Measurements from ENCODE around the gene SGK1.
A peak's percentile ranks its signal among the peaks of the same experiment; 100 is the strongest.
"Not testable (repeated sequence)": the region's sequence is repeated elsewhere in the genome, so short reads cannot be mapped to it uniquely, and the experiment has no call there.

SGK1 gene

DNA sequence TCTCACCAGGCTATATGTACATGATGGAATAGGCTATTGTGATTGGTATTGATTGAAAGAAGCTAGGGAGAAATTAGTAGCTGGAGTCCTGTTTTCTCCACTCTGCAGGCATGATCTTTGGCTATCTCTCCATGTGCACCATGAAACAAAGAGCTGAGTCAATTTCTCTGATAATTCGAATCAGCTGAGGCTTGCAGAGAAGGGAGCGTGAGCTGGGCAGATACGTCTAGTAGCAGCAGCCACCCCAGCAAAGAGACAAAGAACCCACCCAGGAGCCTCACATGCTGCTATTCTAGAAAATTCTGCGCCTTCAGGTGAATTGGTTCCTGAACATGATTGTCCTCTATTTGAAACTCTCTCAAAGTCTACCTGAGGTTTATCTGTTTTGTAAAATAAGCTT, 6.9 kb upstream of the SGK1 start:
- Histone ChIP-seq H3K4me3 (ENCODE audit: low read length) (no peak overlapping the region), H3K4me2 (ENCODE audit: low read length) (no peak overlapping the region), H3K36me3 (ENCODE audit: insufficient read depth, low read length) (no peaks in the 10 kb centered on the region), H3K9ac (ENCODE audit: low read depth, low read length) (no peak overlapping the region), H3K9me3 (replicated peaks; ENCODE audit: low read length) (no peaks in the 10 kb centered on the region), H3K4me1 (ENCODE audit: control insufficient read depth, insufficient read depth, low read length) (no peaks in the 10 kb centered on the region), H3K27me3 (ENCODE audit: control insufficient read depth, insufficient read depth, low read length) (no peaks in the 10 kb centered on the region)

DNA sequence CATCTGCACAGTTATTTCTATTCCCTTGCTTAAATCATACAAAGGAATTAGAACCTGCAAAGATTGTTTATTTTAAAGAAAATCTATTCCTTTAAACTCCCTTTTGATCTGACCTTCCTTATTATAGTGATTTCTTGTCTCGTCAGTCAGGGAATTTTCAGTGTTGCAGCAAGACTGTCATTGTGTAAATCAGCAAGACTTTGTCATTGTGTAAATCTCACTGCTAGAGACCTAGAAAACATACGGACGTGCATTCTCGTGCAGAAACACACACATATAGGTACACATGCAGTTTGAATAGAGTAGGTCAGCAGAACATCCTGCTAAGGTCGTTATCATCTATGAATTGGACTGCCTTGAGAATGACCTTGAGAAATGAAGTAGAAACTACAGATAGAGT, 6.2 kb upstream of the SGK1 start:
- no peak overlapping the region for H3K4me3 ChIP-seq (ENCODE audit: low read length)
- H3K27me3 ChIP-seq (ENCODE audit: control insufficient read depth, insufficient read depth, low read length): no peaks in the 10 kb centered on the region
- H3K9ac ChIP-seq (ENCODE audit: low read depth, low read length): no peak overlapping the region
- H3K9me3 ChIP-seq (replicated peaks; ENCODE audit: low read length): no peaks in the 10 kb centered on the region
- no peak overlapping the region for H3K4me2 ChIP-seq (ENCODE audit: low read length)
- H3K36me3 ChIP-seq (ENCODE audit: insufficient read depth, low read length): no peaks in the 10 kb centered on the region
- H3K4me1 ChIP-seq (ENCODE audit: control insufficient read depth, insufficient read depth, low read length): no peaks in the 10 kb centered on the region

DNA sequence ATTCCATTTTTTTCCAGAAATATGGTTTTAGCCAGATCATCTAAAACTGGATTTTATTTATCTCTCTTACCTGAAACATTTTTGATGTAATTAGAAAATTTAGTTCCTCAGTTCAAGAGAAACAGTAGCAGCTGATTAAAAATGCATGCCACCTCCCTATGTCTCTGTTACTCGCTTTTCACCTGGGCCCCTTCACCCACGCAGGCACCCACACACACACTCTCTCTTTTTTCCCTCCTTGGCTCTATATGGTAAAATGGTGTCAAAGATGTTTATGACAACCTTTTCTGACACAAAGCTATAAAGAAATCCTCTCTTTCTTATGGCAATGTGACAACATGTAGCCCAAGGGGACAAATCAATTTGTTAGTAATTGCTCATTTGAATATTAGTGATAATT, 5.8 kb upstream of the SGK1 start:
- H3K4me2 ChIP-seq (ENCODE audit: low read length): no peak overlapping the region

DNA sequence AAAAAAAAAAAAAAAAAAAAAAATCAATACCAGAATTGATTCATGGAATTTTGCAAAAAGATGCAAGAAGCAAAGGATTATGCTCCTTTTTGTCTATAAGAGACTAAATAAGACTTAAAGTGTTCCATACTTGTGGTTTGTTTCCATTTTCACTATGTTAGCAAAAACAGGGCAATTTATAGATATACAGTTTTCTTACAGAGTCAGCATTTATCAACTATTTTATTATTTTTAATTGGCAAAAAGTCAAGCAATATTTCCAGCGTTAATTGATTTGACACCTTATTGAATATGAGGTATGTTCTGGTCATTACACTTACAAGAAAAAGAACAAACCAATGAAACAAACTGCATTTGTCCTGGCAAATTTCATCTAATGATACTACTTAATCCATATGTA, 5.4 kb upstream of the SGK1 start:
- H3K9me3 ChIP-seq (replicated peaks; ENCODE audit: low read length): no peaks in the 10 kb centered on the region
- H3K4me3 ChIP-seq (ENCODE audit: low read length): no peak overlapping the region
- no peaks in the 10 kb centered on the region for H3K36me3 ChIP-seq (ENCODE audit: insufficient read depth, low read length)
- no peak overlapping the region for H3K4me2 ChIP-seq (ENCODE audit: low read length)
- no peaks in the 10 kb centered on the region for H3K4me1 ChIP-seq (ENCODE audit: control insufficient read depth, insufficient read depth, low read length)
- H3K27me3 ChIP-seq (ENCODE audit: control insufficient read depth, insufficient read depth, low read length): no peaks in the 10 kb centered on the region
- H3K9ac ChIP-seq (ENCODE audit: low read depth, low read length): no peak overlapping the region

More for the DNA sequence above, 5.8 kb upstream of the SGK1 start:
- Histone ChIP-seq H3K36me3 (ENCODE audit: insufficient read depth, low read length) (no peaks in the 10 kb centered on the region), H3K27me3 (ENCODE audit: control insufficient read depth, insufficient read depth, low read length) (no peaks in the 10 kb centered on the region), H3K4me1 (ENCODE audit: control insufficient read depth, insufficient read depth, low read length) (no peaks in the 10 kb centered on the region), H3K4me3 (ENCODE audit: low read length) (no peak overlapping the region), H3K9me3 (replicated peaks; ENCODE audit: low read length) (no peaks in the 10 kb centered on the region), H3K9ac (ENCODE audit: low read depth, low read length) (no peak overlapping the region)

DNA sequence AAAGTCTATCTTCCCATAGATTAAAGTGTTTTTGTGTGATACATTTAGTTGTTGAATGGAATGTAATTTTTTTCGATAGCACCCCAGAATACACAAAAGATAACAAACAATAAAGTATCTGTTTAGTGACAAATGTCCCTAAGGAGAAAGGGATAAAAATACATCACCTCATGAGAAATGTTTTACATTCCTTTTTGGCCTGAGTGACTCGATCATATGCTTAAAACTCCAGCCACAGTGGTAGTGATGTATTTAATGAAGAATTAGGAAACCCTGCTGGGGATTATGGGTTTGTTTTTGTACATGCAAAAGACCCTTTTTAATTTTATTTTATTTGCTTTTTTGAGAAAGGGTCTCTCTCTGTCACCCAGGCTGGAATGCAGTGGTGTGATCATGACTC, 4.3 kb upstream of the SGK1 start:
- Histone ChIP-seq H3K4me1 (ENCODE audit: control insufficient read depth, insufficient read depth, low read length) (peaks cover 2% of the 10 kb centered on the region), H3K4me2 (ENCODE audit: low read length) (no peak overlapping the region), H3K36me3 (ENCODE audit: insufficient read depth, low read length) (no peaks in the 10 kb centered on the region), H3K9me3 (replicated peaks; ENCODE audit: low read length) (no peaks in the 10 kb centered on the region), H3K4me3 (ENCODE audit: low read length) (no peak overlapping the region), H3K27me3 (ENCODE audit: control insufficient read depth, insufficient read depth, low read length) (peaks cover 4% of the 10 kb centered on the region), H3K9ac (ENCODE audit: low read depth, low read length) (no peak overlapping the region)

DNA sequence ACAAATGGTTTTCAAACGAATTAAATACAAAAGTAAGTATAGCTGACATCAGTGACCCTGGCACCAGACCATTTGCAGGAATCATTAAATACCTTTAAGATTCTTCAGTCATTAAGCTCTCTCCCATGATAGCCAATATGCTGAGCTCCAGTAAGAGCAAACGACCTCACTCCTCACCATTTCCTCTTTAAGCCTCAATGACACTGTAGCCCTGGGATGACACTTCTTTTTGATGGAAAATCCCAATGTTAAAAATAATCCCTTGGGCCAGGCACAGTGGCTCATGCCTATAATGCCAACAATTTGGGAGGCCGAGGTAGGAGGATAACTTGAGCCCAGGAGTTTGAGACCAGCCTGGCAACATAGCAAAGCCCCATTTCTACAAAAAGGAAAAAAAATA, 3.3 kb upstream of the SGK1 start:
- Histone ChIP-seq H3K36me3 (ENCODE audit: insufficient read depth, low read length) (no peaks in the 10 kb centered on the region), H3K4me1 (ENCODE audit: control insufficient read depth, insufficient read depth, low read length) (peaks cover 2% of the 10 kb centered on the region), H3K4me2 (ENCODE audit: low read length) (no peak overlapping the region)

DNA sequence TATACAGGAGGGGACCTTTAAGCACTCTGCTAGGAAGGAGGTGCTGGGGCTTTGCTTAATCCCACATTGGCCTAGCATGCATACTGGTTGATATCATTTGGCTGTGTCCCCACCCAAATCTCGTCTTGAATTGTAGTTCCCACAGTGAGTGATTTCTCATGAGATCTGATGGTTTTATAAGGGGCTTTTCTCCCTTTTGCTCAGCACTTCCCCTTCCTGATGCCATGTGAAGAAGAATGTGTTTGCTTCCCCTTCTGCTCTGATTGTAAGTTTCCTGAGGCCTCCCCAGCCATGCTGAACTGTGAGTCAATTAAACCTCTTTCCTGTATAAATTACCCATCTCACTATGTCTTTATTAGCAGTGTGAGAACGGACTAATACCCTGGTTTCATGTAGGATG, 1.8 kb upstream of the SGK1 start:
- not testable (repeated sequence) for H3K27me3 ChIP-seq (ENCODE audit: control insufficient read depth, insufficient read depth, low read length); H3K36me3 ChIP-seq (ENCODE audit: insufficient read depth, low read length); H3K4me3 ChIP-seq (ENCODE audit: low read length); H3K4me1 ChIP-seq (ENCODE audit: control insufficient read depth, insufficient read depth, low read length); H3K9me3 ChIP-seq (replicated peaks; ENCODE audit: low read length); H3K4me2 ChIP-seq (ENCODE audit: low read length); H3K9ac ChIP-seq (ENCODE audit: low read depth, low read length)

More for the DNA sequence above, 3.3 kb upstream of the SGK1 start:
- no peak overlapping the region for H3K4me3 ChIP-seq (ENCODE audit: low read length)
- peaks cover 5% of the 10 kb centered on the region for H3K27me3 ChIP-seq (ENCODE audit: control insufficient read depth, insufficient read depth, low read length)
- H3K9ac ChIP-seq (ENCODE audit: low read depth, low read length): no peak overlapping the region
- H3K9me3 ChIP-seq (replicated peaks; ENCODE audit: low read length): no peaks in the 10 kb centered on the region

DNA sequence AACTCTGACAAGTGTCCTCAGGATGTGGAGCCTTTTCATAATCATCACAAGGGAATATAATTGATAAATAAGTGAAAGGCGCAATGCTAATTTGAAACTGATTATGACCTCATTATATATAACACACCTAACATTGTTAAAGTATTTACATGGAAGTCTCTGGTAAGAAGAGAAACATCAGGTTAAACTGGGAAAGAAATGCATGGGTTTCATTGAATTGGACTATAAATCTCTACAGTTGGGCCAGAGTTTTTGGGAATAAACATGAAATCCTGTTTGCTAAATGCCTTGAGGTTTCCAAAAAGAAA, 1.0 kb upstream of the SGK1 start:
- H3K27me3 ChIP-seq (ENCODE audit: control insufficient read depth, insufficient read depth, low read length): peaks cover 5% of the 10 kb centered on the region
- no peak overlapping the region for H3K9ac ChIP-seq (ENCODE audit: low read depth, low read length)
- H3K36me3 ChIP-seq (ENCODE audit: insufficient read depth, low read length): no peaks in the 10 kb centered on the region
- H3K9me3 ChIP-seq (replicated peaks; ENCODE audit: low read length): no peaks in the 10 kb centered on the region
- peaks cover 2% of the 10 kb centered on the region for H3K4me1 ChIP-seq (ENCODE audit: control insufficient read depth, insufficient read depth, low read length)
- no peak overlapping the region for H3K4me2 ChIP-seq (ENCODE audit: low read length)
- H3K4me3 ChIP-seq (ENCODE audit: low read length): no peak overlapping the region

DNA sequence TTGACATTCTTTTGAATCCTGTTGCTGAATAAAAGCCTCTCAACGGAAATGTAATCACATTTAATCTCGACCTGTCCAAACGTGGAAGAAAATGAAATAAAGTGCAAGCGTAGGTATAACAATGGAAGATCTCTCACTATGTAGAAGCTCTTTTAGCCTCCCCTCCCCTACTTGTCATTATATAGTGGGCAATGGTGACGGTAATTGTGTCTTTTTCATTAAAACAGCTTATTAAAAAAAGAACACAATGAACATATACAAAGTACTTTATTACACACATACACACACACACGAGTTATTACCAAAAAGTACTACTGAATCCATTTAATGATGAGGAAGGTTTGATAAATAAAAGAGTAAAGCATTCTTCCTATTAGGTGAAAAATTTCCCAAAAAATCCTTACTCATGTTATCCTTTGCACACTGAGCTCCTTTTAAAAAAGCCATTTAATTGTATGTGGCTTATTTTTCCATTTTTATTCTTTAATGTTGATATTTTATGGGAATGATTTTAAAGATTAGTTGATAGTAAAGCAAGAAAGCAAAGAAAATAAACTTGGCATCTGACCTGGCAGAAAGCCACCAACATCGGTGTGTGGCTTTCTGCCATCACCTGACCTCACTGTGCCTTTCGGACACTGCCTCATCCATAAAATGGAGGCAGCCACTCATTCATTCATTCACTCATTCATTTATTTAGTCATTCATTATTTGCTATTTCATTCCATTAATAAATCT, 493 bp upstream of the SGK1 start:
- Histone ChIP-seq H3K36me3 (ENCODE audit: insufficient read depth, low read length) (no peaks in the 10 kb centered on the region), H3K9ac (ENCODE audit: low read depth, low read length) (peak overlapping the region; percentile 62), H3K4me3 (ENCODE audit: low read length) (no peak overlapping the region), H3K4me2 (ENCODE audit: low read length) (peak overlapping the region; percentile 85), H3K9me3 (replicated peaks; ENCODE audit: low read length) (no peaks in the 10 kb centered on the region), H3K4me1 (ENCODE audit: control insufficient read depth, insufficient read depth, low read length) (peaks cover 2% of the 10 kb centered on the region), H3K27me3 (ENCODE audit: control insufficient read depth, insufficient read depth, low read length) (peaks cover 5% of the 10 kb centered on the region)

DNA sequence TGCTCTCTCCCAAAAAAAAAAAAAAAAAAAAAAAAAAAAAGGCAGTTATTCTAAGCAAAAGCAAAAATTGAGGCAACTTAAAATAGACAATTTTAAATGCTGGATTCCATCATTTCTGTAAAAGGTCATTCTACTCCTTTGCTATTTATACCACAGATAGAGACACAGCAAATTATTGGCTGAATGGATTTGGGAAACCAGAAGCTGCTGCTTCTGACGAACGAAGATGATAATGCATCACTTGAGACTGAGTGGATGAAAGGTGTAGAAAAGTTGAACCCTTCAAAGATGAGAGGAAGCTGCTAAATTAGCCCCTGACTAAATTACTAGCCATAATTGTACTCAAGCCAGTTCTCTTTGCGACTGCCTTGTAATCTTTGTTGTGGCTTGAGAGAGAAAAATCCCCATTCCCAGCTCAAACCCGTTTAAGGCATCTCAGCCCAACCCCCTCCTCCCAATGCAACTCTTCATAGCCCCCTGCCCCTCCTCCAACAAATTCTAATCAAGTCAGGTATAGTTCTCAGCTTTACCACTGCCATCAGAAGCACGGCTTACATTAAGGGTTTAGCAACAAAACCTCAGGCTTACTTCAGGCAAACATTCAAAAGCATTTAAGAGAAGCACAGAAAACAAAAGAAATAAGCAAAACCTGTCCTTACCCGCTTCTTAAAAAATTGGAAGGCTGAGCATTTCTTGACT, 1.0 kb downstream of the SGK1 start:
- peak overlapping the region; percentile 77 for H3K4me3 ChIP-seq (ENCODE audit: low read length)
- H3K4me2 ChIP-seq (ENCODE audit: low read length): peak overlapping the region; percentile 85
- H3K9me3 ChIP-seq (replicated peaks; ENCODE audit: low read length): no peaks in the 10 kb centered on the region
- no peak overlapping the region for H3K9ac ChIP-seq (ENCODE audit: low read depth, low read length)
- H3K36me3 ChIP-seq (ENCODE audit: insufficient read depth, low read length): no peaks in the 10 kb centered on the region
- peaks cover 5% of the 10 kb centered on the region for H3K27me3 ChIP-seq (ENCODE audit: control insufficient read depth, insufficient read depth, low read length)
- H3K4me1 ChIP-seq (ENCODE audit: control insufficient read depth, insufficient read depth, low read length): peaks cover 2% of the 10 kb centered on the region

DNA sequence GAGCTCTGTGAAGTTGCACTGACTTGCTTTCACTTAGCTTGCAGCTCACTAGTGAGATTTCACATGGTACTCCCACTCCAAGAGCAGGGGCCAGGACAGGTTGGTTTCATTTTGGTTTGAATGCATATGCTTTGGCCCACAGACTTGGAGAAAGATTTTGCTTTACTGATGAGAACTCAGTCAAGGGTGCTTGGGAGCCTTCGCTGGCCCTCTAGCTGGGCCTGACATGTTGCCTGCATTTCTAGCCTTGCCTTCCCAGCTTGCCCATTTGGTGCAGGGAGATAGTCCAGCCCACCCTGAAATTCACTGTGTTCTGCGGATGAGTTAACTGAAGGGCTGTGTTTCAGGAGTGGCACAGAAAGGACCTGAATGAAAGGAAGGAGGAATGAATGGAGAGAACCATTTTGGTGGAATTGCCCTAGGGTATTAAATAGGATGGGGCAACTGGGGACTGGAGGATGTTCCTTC, 1.9 kb downstream of the SGK1 start:
- Histone ChIP-seq H3K9ac (ENCODE audit: low read depth, low read length) (no peak overlapping the region), H3K9me3 (replicated peaks; ENCODE audit: low read length) (no peaks in the 10 kb centered on the region), H3K36me3 (ENCODE audit: insufficient read depth, low read length) (no peaks in the 10 kb centered on the region), H3K4me1 (ENCODE audit: control insufficient read depth, insufficient read depth, low read length) (peaks cover 2% of the 10 kb centered on the region), H3K4me3 (ENCODE audit: low read length) (no peak overlapping the region), H3K27me3 (ENCODE audit: control insufficient read depth, insufficient read depth, low read length) (peaks cover 5% of the 10 kb centered on the region), H3K4me2 (ENCODE audit: low read length) (no peak overlapping the region)

DNA sequence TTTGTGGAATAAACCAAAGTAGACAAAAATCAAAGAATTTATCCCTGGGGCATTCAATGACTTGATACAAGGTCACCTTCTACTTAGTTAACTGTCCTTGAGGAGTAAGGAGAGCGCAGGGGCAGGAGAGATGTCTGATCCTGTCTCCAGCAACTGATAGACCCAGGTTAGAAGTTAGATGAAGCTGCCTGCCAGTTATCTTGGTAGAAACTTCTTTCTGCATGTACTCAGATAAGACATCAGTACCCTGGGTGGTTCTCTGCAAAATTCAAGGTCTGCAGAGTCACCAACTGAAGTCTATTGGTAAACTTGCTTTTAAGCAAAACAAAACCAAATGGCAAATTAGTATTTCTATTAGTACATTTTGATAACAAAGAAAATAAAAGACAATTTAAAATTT, 2.7 kb downstream of the SGK1 start:
- no peak overlapping the region for H3K4me3 ChIP-seq (ENCODE audit: low read length)

More for the DNA sequence above, 2.7 kb downstream of the SGK1 start:
- Histone ChIP-seq H3K4me1 (ENCODE audit: control insufficient read depth, insufficient read depth, low read length) (peaks cover 2% of the 10 kb centered on the region), H3K27me3 (ENCODE audit: control insufficient read depth, insufficient read depth, low read length) (peaks cover 5% of the 10 kb centered on the region), H3K9ac (ENCODE audit: low read depth, low read length) (no peak overlapping the region), H3K4me2 (ENCODE audit: low read length) (no peak overlapping the region), H3K9me3 (replicated peaks; ENCODE audit: low read length) (no peaks in the 10 kb centered on the region), H3K36me3 (ENCODE audit: insufficient read depth, low read length) (no peaks in the 10 kb centered on the region)

Measured in skeletal muscle satellite cell (primary cell).